Measurements from ENCODE around the gene NUDT5.

NUDT5 gene

GRCh38 chr10:12162927-12163326 lies 32.8 kb downstream of the NUDT5 start:
- no peak for ATAC-seq

GRCh38 chr10:12160664-12161063 lies 35.0 kb downstream of the NUDT5 start:
- ATAC-seq, result peak in 1 of 2 donors; percentile 17

- ATAC-seq, result no peak
Observed at GRCh38 chr10:12158111-12158510, 37.6 kb downstream of the NUDT5 start.

- ATAC-seq, result no peak
Observed at GRCh38 chr10:12156367-12157123, 39.1 kb downstream of the NUDT5 start.

- ATAC-seq, result no peak
Observed at GRCh38 chr10:12154516-12154915, 41.2 kb downstream of the NUDT5 start.

- no peak for ATAC-seq
Observed at GRCh38 chr10:12150163-12150562, 45.5 kb downstream of the NUDT5 start.

- no peak for ATAC-seq
Observed at GRCh38 chr10:12144538-12144937, 51.2 kb downstream of the NUDT5 start.

GRCh38 chr10:12140038-12140437 lies 55.7 kb downstream of the NUDT5 start:
- no peak for ATAC-seq

- ATAC-seq, result no peak
Observed at GRCh38 chr10:12135631-12136030, 60.1 kb downstream of the NUDT5 start.

- peak; percentile 8 to 31 for ATAC-seq
Observed at GRCh38 chr10:12130237-12130872, 65.3 kb downstream of the NUDT5 start.

- ATAC-seq, result peak; percentile 93 to 94
Observed at GRCh38 chr10:12129222-12130111, 66.2 kb downstream of the NUDT5 start, which contains the start of gene SEC61A2. SEC61A2 (plus strand) TSS chr10:12129677; CDS start chr10:12129788, 111 bp downstream.

GRCh38 chr10:12121673-12122072 lies 74.0 kb downstream of the NUDT5 start:
- no peak for ATAC-seq
